ENCODE data around the gene DNAJC30. TPM values are rescaled to one million over a fixed set of nuclear protein-coding genes. Genes with fewer than 3 reads are reported as not detected.
A peak's percentile ranks its signal among the peaks of the same experiment; 100 is the strongest.
"Not testable (repeated sequence)": the region's sequence is repeated elsewhere in the genome, so short reads cannot be mapped to it uniquely, and the experiment has no call there.

DNAJC30 gene
- polyA plus RNA-seq, 2 donors: 3.9 to 6.1 TPM

GRCh38 chr7:73720443-73720842 lies 37.2 kb upstream of the DNAJC30 start:
- WGBS, 2 donors: 96% methylated on average over 9 of the region's 9 CpGs
- H3K9me3 ChIP-seq (ENCODE audit: control insufficient read depth in 2 of 2, insufficient read depth in 1 of 2, low read depth in 1 of 2, low read length in 1 of 2); H3K27ac ChIP-seq (ENCODE audit: low read depth in 2 of 2, low read length in 1 of 2); H3K27me3 ChIP-seq (ENCODE audit: control insufficient read depth in 1 of 2, insufficient read depth in 2 of 2, low read length in 2 of 2); H3K36me3 ChIP-seq (ENCODE audit: control insufficient read depth in 2 of 2, insufficient read depth in 2 of 2, low read length in 1 of 2); H3K4me3 ChIP-seq (ENCODE audit: low read depth in 1 of 2, low read length in 2 of 2): not testable (repeated sequence)
- H3K4me1 ChIP-seq (ENCODE audit: control insufficient read depth in 2 of 2, insufficient read depth in 2 of 2, low read length in 1 of 2): peaks cover 5 to 15% of the 10 kb centered on the region in 2 donors

DNA sequence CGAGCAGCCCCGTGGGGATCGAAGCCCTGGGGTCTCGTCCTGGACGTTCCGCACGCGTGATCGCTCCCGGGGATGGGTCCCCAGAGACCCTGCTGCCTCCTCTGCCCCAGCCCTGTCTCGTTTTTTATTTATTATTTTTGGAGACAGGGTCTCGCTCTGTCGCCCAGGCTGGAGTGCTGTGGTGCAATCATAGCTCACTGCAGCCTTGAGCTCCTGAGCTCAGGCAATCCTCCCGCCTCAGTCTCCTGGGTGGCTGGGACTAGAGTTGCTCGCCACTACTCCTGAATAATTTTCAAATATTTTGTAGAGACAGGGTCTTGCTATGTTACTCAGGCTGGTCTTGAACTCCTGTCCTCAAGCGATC lies 36.5 kb upstream of the DNAJC30 start:
- no peaks in the 10 kb centered on the region for H3K9me3 ChIP-seq (ENCODE audit: control insufficient read depth in 2 of 2, insufficient read depth in 1 of 2, low read depth in 1 of 2, low read length in 1 of 2)
- H3K4me3 ChIP-seq (ENCODE audit: low read depth in 1 of 2, low read length in 2 of 2): peak overlapping the region in 1 of 2 donors; percentile 50
- H3K27ac ChIP-seq (ENCODE audit: low read depth in 2 of 2, low read length in 1 of 2): peak overlapping the region in 1 of 2 donors; percentile 37
- H3K4me1 ChIP-seq (ENCODE audit: control insufficient read depth in 2 of 2, insufficient read depth in 2 of 2, low read length in 1 of 2): peaks cover 5 to 15% of the 10 kb centered on the region in 2 donors
- WGBS, 2 donors: 10 to 11% methylated on average over 16 of the region's 16 CpGs
- H3K36me3 ChIP-seq (ENCODE audit: control insufficient read depth in 2 of 2, insufficient read depth in 2 of 2, low read length in 1 of 2): no peaks in the 10 kb centered on the region
- no peaks in the 10 kb centered on the region for H3K27me3 ChIP-seq (ENCODE audit: control insufficient read depth in 1 of 2, insufficient read depth in 2 of 2, low read length in 2 of 2)

- H3K4me3 ChIP-seq (ENCODE audit: low read depth in 1 of 2, low read length in 2 of 2): peak within 1 kb of the TSS; percentile 50 to 63
- WGBS, 2 donors: 1% methylated on average over 59 to 96 of the region's 96 CpGs
- peak within 1 kb of the TSS in 1 of 2 donors; percentile 37 for H3K27ac ChIP-seq (ENCODE audit: low read depth in 2 of 2, low read length in 1 of 2)
- no peaks in the 10 kb centered on the region for H3K9me3 ChIP-seq (ENCODE audit: control insufficient read depth in 2 of 2, insufficient read depth in 1 of 2, low read depth in 1 of 2, low read length in 1 of 2)
- peaks cover 5 to 15% of the 10 kb centered on the region in 2 donors for H3K4me1 ChIP-seq (ENCODE audit: control insufficient read depth in 2 of 2, insufficient read depth in 2 of 2, low read length in 1 of 2)
- H3K27me3 ChIP-seq (ENCODE audit: control insufficient read depth in 1 of 2, insufficient read depth in 2 of 2, low read length in 2 of 2): no peaks in the 10 kb centered on the region
- no peaks in the 10 kb centered on the region for H3K36me3 ChIP-seq (ENCODE audit: control insufficient read depth in 2 of 2, insufficient read depth in 2 of 2, low read length in 1 of 2)
Measured at GRCh38 chr7:73718905-73719805, 35.9 kb upstream of the DNAJC30 start, which contains the start of gene STX1A. STX1A (minus strand) TSS chr7:73719669; CDS start chr7:73719631, 38 bp downstream.

DNA sequence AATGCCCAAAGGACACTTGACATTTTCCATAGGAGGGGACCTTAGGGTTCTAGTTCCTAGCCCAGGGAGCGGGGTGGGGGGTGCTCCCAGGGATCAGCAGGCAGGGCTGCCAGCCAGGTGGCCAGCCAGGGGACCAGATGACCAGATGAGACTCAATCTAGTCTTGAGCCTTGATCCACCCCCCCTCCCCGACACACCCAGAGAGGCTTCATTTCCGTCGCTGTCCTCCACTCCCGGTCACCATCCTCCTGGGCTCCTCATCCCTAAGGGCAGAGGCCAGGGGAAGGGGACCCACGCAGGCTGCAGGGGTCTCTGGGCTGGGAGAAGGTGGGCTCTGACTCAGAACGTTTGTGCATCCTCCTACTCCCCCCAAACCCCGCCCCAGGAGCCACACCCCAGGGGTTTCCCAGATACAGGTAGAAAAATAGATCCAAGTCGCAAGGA lies 35.2 kb upstream of the DNAJC30 start:
- peaks cover 5 to 15% of the 10 kb centered on the region in 2 donors for H3K4me1 ChIP-seq (ENCODE audit: control insufficient read depth in 2 of 2, insufficient read depth in 2 of 2, low read length in 1 of 2)
- no peak overlapping the region for H3K27ac ChIP-seq (ENCODE audit: low read depth in 2 of 2, low read length in 1 of 2)
- H3K4me3 ChIP-seq (ENCODE audit: low read depth in 1 of 2, low read length in 2 of 2): peak overlapping the region in 1 of 2 donors; percentile 50
- H3K9me3 ChIP-seq (ENCODE audit: control insufficient read depth in 2 of 2, insufficient read depth in 1 of 2, low read depth in 1 of 2, low read length in 1 of 2): no peaks in the 10 kb centered on the region
- no peaks in the 10 kb centered on the region for H3K36me3 ChIP-seq (ENCODE audit: control insufficient read depth in 2 of 2, insufficient read depth in 2 of 2, low read length in 1 of 2)
- no peaks in the 10 kb centered on the region for H3K27me3 ChIP-seq (ENCODE audit: control insufficient read depth in 1 of 2, insufficient read depth in 2 of 2, low read length in 2 of 2)
- WGBS, 2 donors: 32 to 40% methylated on average over 9 of the region's 9 CpGs

GRCh38 chr7:73717991-73718405 lies 34.7 kb upstream of the DNAJC30 start:
- H3K4me3 ChIP-seq (ENCODE audit: low read depth in 1 of 2, low read length in 2 of 2): peak overlapping the region in 1 of 2 donors; percentile 2
- WGBS, 2 donors: 46 to 59% methylated on average over 10 of the region's 10 CpGs
- peaks cover 5 to 15% of the 10 kb centered on the region in 2 donors for H3K4me1 ChIP-seq (ENCODE audit: control insufficient read depth in 2 of 2, insufficient read depth in 2 of 2, low read length in 1 of 2)
- H3K27ac ChIP-seq (ENCODE audit: low read depth in 2 of 2, low read length in 1 of 2): no peak overlapping the region
- no peaks in the 10 kb centered on the region for H3K36me3 ChIP-seq (ENCODE audit: control insufficient read depth in 2 of 2, insufficient read depth in 2 of 2, low read length in 1 of 2)
- no peaks in the 10 kb centered on the region for H3K9me3 ChIP-seq (ENCODE audit: control insufficient read depth in 2 of 2, insufficient read depth in 1 of 2, low read depth in 1 of 2, low read length in 1 of 2)
- H3K27me3 ChIP-seq (ENCODE audit: control insufficient read depth in 1 of 2, insufficient read depth in 2 of 2, low read length in 2 of 2): no peaks in the 10 kb centered on the region

GRCh38 chr7:73717025-73717807 lies 34.0 kb upstream of the DNAJC30 start:
- Histone ChIP-seq H3K9me3 (ENCODE audit: control insufficient read depth in 2 of 2, insufficient read depth in 1 of 2, low read depth in 1 of 2, low read length in 1 of 2) (no peaks in the 10 kb centered on the region), H3K27me3 (ENCODE audit: control insufficient read depth in 1 of 2, insufficient read depth in 2 of 2, low read length in 2 of 2) (no peaks in the 10 kb centered on the region), H3K4me3 (ENCODE audit: low read depth in 1 of 2, low read length in 2 of 2) (no peak overlapping the region), H3K4me1 (ENCODE audit: control insufficient read depth in 2 of 2, insufficient read depth in 2 of 2, low read length in 1 of 2) (peaks cover 5 to 15% of the 10 kb centered on the region in 2 donors), H3K27ac (ENCODE audit: low read depth in 2 of 2, low read length in 1 of 2) (peak overlapping the region in 1 of 2 donors; percentile 62), H3K36me3 (ENCODE audit: control insufficient read depth in 2 of 2, insufficient read depth in 2 of 2, low read length in 1 of 2) (no peaks in the 10 kb centered on the region)
- WGBS, 2 donors: 70 to 75% methylated on average over 13 of the region's 13 CpGs

DNA sequence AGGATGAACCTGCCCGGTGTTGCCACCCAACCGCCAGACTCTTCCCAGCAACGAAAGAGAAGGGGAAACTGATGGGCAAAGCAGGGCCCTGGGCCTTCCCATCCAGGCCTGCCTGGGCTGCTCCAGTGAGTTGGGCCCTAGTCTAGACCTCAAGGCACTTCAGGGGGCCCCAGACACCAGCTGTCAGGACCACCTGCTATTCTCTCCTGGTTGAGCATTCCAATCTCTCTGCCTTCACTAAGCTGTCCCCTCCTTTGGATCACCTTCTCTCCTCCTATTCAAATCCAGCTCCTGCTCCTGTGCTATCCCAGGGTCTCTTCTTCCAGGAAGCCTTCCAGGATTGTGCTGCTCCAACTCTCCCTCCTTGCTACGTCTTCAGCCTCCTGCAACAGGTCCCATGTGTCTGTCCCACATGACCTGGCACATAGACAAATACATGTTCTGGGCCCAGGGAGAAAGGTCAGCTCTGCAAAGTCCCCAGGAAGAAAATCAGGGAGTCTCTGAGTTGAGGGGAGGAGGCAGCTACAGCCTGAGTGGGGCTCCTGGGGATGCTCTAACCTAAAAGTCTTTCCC lies 33.2 kb upstream of the DNAJC30 start:
- H3K36me3 ChIP-seq (ENCODE audit: control insufficient read depth in 2 of 2, insufficient read depth in 2 of 2, low read length in 1 of 2): no peaks in the 10 kb centered on the region
- H3K4me3 ChIP-seq (ENCODE audit: low read depth in 1 of 2, low read length in 2 of 2): no peak overlapping the region
- H3K4me1 ChIP-seq (ENCODE audit: control insufficient read depth in 2 of 2, insufficient read depth in 2 of 2, low read length in 1 of 2): peaks cover 3 to 15% of the 10 kb centered on the region in 2 donors
- H3K27me3 ChIP-seq (ENCODE audit: control insufficient read depth in 1 of 2, insufficient read depth in 2 of 2, low read length in 2 of 2): no peaks in the 10 kb centered on the region
- H3K9me3 ChIP-seq (ENCODE audit: control insufficient read depth in 2 of 2, insufficient read depth in 1 of 2, low read depth in 1 of 2, low read length in 1 of 2): no peaks in the 10 kb centered on the region
- H3K27ac ChIP-seq (ENCODE audit: low read depth in 2 of 2, low read length in 1 of 2): peak overlapping the region in 1 of 2 donors; percentile 40
- WGBS, 2 donors: 69 to 75% methylated on average over 4 of the region's 4 CpGs

- Histone ChIP-seq H3K4me3 (ENCODE audit: low read depth in 1 of 2, low read length in 2 of 2) (no peak overlapping the region), H3K9me3 (ENCODE audit: control insufficient read depth in 2 of 2, insufficient read depth in 1 of 2, low read depth in 1 of 2, low read length in 1 of 2) (no peaks in the 10 kb centered on the region), H3K36me3 (ENCODE audit: control insufficient read depth in 2 of 2, insufficient read depth in 2 of 2, low read length in 1 of 2) (no peaks in the 10 kb centered on the region), H3K4me1 (ENCODE audit: control insufficient read depth in 2 of 2, insufficient read depth in 2 of 2, low read length in 1 of 2) (peaks cover 3 to 15% of the 10 kb centered on the region in 2 donors), H3K27me3 (ENCODE audit: control insufficient read depth in 1 of 2, insufficient read depth in 2 of 2, low read length in 2 of 2) (no peaks in the 10 kb centered on the region), H3K27ac (ENCODE audit: low read depth in 2 of 2, low read length in 1 of 2) (peak overlapping the region in 1 of 2 donors; percentile 40)
- 47 to 52% methylated on average over 16 of the region's 16 CpGs for WGBS, 2 donors
Measured at GRCh38 chr7:73715648-73716317, 32.5 kb upstream of the DNAJC30 start.

DNA sequence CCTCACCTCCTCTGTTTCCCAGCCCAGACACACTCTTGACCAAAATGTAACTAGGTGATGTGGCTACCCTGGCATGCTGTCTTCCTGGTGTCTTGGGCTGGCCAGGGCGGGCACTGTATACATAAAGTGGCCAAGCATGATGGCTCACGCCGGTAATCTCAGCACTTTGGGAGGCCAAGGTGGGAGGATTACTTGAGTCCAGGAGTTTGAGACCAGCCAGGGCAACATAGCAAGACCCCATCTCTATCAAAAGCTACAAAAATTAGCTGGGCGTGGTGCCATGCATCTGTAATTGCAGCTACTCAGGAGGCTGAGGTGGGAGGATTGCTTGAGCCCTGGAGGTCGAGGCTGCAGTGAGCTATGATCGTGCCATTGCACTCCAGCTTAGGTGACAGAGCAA lies 30.1 kb upstream of the DNAJC30 start:
- H3K4me1 ChIP-seq (ENCODE audit: control insufficient read depth in 2 of 2, insufficient read depth in 2 of 2, low read length in 1 of 2); H3K4me3 ChIP-seq (ENCODE audit: low read depth in 1 of 2, low read length in 2 of 2); H3K27ac ChIP-seq (ENCODE audit: low read depth in 2 of 2, low read length in 1 of 2); H3K27me3 ChIP-seq (ENCODE audit: control insufficient read depth in 1 of 2, insufficient read depth in 2 of 2, low read length in 2 of 2); H3K9me3 ChIP-seq (ENCODE audit: control insufficient read depth in 2 of 2, insufficient read depth in 1 of 2, low read depth in 1 of 2, low read length in 1 of 2); H3K36me3 ChIP-seq (ENCODE audit: control insufficient read depth in 2 of 2, insufficient read depth in 2 of 2, low read length in 1 of 2): not testable (repeated sequence)
- 94 to 96% methylated on average over 6 of the region's 6 CpGs for WGBS, 2 donors

Measured in esophagus (tissue), 2 donors.